CD4-positive, CD25-positive, alpha-beta regulatory T cell (primary cell): ENCODE data around the gene PIAS1. TPM values are rescaled to one million over a fixed set of nuclear protein-coding genes. Genes with fewer than 3 reads are reported as not detected.

Source experiments
- ATAC-seq, 2 donors: fragments of 150-1000 bp; cut with Tn5 transposase; one replicate each; pipeline ENCODE4 v1.10.0; 2021; ENCODE audit warnings: low read depth in 2 of 2, moderate number of reproducible peaks in 2 of 2, moderate library complexity in 1 of 2
- DNase-seq, 3 donors: peaks; one replicate each; pipeline versions ENCODE4 v3.0.0 to v3.0.0-alpha.2; 2012 to 2022; ENCODE audit warnings: mixed read lengths in 1 of 3
- H3K27ac ChIP-seq: one replicate; pipeline ENCODE4 v1.7.0; 2013; ENCODE audit warnings: mild to moderate bottlenecking, low read length; ENCODE audit not compliant: insufficient read depth, poor library complexity, severe bottlenecking
- H3K27me3 ChIP-seq: one replicate; pipeline ENCODE4 v1.7.0; 2013; ENCODE audit warnings: low read length; ENCODE audit not compliant: control insufficient read depth, insufficient read depth
- H3K36me3 ChIP-seq: one replicate; pipeline ENCODE4 v1.7.0; 2013; ENCODE audit warnings: mild to moderate bottlenecking, low read length, moderate library complexity; ENCODE audit not compliant: control insufficient read depth, insufficient read depth
- H3K4me1 ChIP-seq: 2 replicates; pipeline ENCODE4 v1.7.0; 2013; ENCODE audit warnings: mild to moderate bottlenecking, low read length; ENCODE audit not compliant: insufficient read depth, control insufficient read depth, poor library complexity, severe bottlenecking
- H3K4me3 ChIP-seq: one replicate; pipeline ENCODE4 v1.7.0; 2013; ENCODE audit warnings: low read depth, mild to moderate bottlenecking, low read length, moderate library complexity
- H3K9me3 ChIP-seq, 2 experiments: 1 replicate in 1 of 2; 2 replicates in 1 of 2; pipeline ENCODE4 v1.7.0; 2013; ENCODE audit warnings: low read length in 2 of 2, mild to moderate bottlenecking in 1 of 2, moderate library complexity in 1 of 2; ENCODE audit not compliant: control insufficient read depth in 2 of 2
- H3K27ac Mint-ChIP-seq, 3 donors: one replicate each; pipeline ENCODE4 v1.8.0; 2020 to 2022; ENCODE audit warnings: mild to moderate bottlenecking in 3 of 3, mixed read lengths in 3 of 3, moderate library complexity in 2 of 3
- H3K27me3 Mint-ChIP-seq: one replicate; pipeline ENCODE4 v1.8.0; 2022; ENCODE audit warnings: mild to moderate bottlenecking, mixed read lengths
- H3K36me3 Mint-ChIP-seq: one replicate; pipeline ENCODE4 v1.8.0; 2020; ENCODE audit warnings: mixed read lengths
- H3K4me1 Mint-ChIP-seq, 4 donors: one replicate each; pipeline ENCODE4 v1.8.0; 2020 to 2022; ENCODE audit warnings: mixed read lengths in 4 of 4, mild to moderate bottlenecking in 1 of 4
- H3K4me3 Mint-ChIP-seq, 4 donors: one replicate each; pipeline ENCODE4 v1.8.0; 2020 to 2022; ENCODE audit warnings: mild to moderate bottlenecking in 4 of 4, mixed read lengths in 4 of 4, moderate library complexity in 3 of 4
- H3K9me3 Mint-ChIP-seq, 7 donors: one replicate each; pipeline ENCODE4 v1.8.0; 2020 to 2022; ENCODE audit warnings: mixed read lengths in 7 of 7, mild to moderate bottlenecking in 3 of 7, moderate library complexity in 2 of 7
- polyA plus RNA-seq, 4 donors: library from polyadenylated mRNA; unstranded; fragments of 300-500 nt; fragmentation: Illumina TruSeq; gene quantifications; one replicate each; pipeline ENCODE4 v1.2.3, GENCODE V29; 2021
- total RNA-seq: library from RNA; stranded (reverse); gene quantifications from one replicate; pipeline ENCODE4 v1.2.3, GENCODE V29; 2022

Gene PIAS1
- total and polyA plus RNA-seq, 5 donors from 2014 or later: 102 to 156 (median 137) TPM

- Histone ChIP-seq H3K27ac (no peak overlapping the region), H3K4me1 (peaks cover 7% of the 10 kb centered on the region), H3K36me3 (peaks cover 24% of the 10 kb centered on the region), H3K9me3 (peaks cover 4 to 5% of the 10 kb centered on the region in 2 experiments), H3K27me3 (no peaks in the 10 kb centered on the region), H3K4me3 (no peak overlapping the region)
- Mint-ChIP-seq H3K27me3 (peaks cover 5% of the 10 kb centered on the region), H3K4me1 (peaks cover 43 to 73% (median 52%) of the 10 kb centered on the region in 4 donors), H3K4me3 (no peak overlapping the region), H3K27ac (no peak overlapping the region), H3K9me3 (peaks cover 0 to 5% (median 0%) of the 10 kb centered on the region in 7 donors), H3K36me3 (peaks cover 34% of the 10 kb centered on the region)
- ATAC-seq (no peak), DNase-seq (no peak)
Measured at GRCh38 chr15:68106656-68107055, 52.5 kb downstream of the PIAS1 start.

- H3K4me3 Mint-ChIP-seq: no peak overlapping the region
- peaks cover 8% of the 10 kb centered on the region for H3K4me1 ChIP-seq
- ATAC-seq (no peak), DNase-seq (no peak)
- peaks cover 5% of the 10 kb centered on the region for H3K27me3 Mint-ChIP-seq
- H3K9me3 Mint-ChIP-seq: peaks cover 0 to 5% (median 0%) of the 10 kb centered on the region in 7 donors
- peaks cover 4 to 5% of the 10 kb centered on the region in 2 experiments for H3K9me3 ChIP-seq
- no peak overlapping the region for H3K4me3 ChIP-seq
- no peak overlapping the region for H3K27ac Mint-ChIP-seq
- H3K27ac ChIP-seq: no peak overlapping the region
- H3K36me3 ChIP-seq: peaks cover 21% of the 10 kb centered on the region
- no peaks in the 10 kb centered on the region for H3K27me3 ChIP-seq
- H3K36me3 Mint-ChIP-seq: peaks cover 29% of the 10 kb centered on the region
- peaks cover 42 to 73% (median 52%) of the 10 kb centered on the region in 4 donors for H3K4me1 Mint-ChIP-seq
Measured at GRCh38 chr15:68107142-68107541, 53.0 kb downstream of the PIAS1 start.

GRCh38 chr15:68112706-68113105 lies 58.6 kb downstream of the PIAS1 start:
- Mint-ChIP-seq H3K36me3 (peaks cover 26% of the 10 kb centered on the region), H3K27ac (no peak overlapping the region), H3K27me3 (no peaks in the 10 kb centered on the region), H3K4me1 (peaks cover 55 to 87% (median 77%) of the 10 kb centered on the region in 4 donors), H3K9me3 (peaks cover 0 to 4% (median 0%) of the 10 kb centered on the region in 7 donors), H3K4me3 (peak overlapping the region in 2 of 4 donors; percentile 6 to 53)
- ATAC-seq (no peak), DNase-seq (no peak)
- no peaks in the 10 kb centered on the region for H3K27me3 ChIP-seq
- H3K4me1 ChIP-seq: peaks cover 23% of the 10 kb centered on the region
- H3K27ac ChIP-seq: no peak overlapping the region
- no peaks in the 10 kb centered on the region for H3K9me3 ChIP-seq
- H3K36me3 ChIP-seq: peaks cover 5% of the 10 kb centered on the region
- H3K4me3 ChIP-seq: peak overlapping the region; percentile 12

- Histone ChIP-seq H3K9me3 (no peaks in the 10 kb centered on the region), H3K27me3 (no peaks in the 10 kb centered on the region), H3K27ac (peak overlapping the region; percentile 11), H3K4me1 (peaks cover 23% of the 10 kb centered on the region), H3K4me3 (peak overlapping the region; percentile 88), H3K36me3 (peaks cover 7% of the 10 kb centered on the region)
- peaks cover 0 to 4% (median 0%) of the 10 kb centered on the region in 7 donors for H3K9me3 Mint-ChIP-seq
- peak overlapping the region in 3 of 4 donors; percentile 64 to 91 (median 79) for H3K4me3 Mint-ChIP-seq
- H3K4me1 Mint-ChIP-seq: peaks cover 54 to 86% (median 73%) of the 10 kb centered on the region in 4 donors
- H3K36me3 Mint-ChIP-seq: peaks cover 28% of the 10 kb centered on the region
- DNase-seq (no peak), ATAC-seq (no peak)
- no peaks in the 10 kb centered on the region for H3K27me3 Mint-ChIP-seq
- H3K27ac Mint-ChIP-seq: peak overlapping the region; percentile 39 to 63 (median 56)
Measured at GRCh38 chr15:68113273-68113672, 59.2 kb downstream of the PIAS1 start.

- peaks cover 23% of the 10 kb centered on the region for H3K4me1 ChIP-seq
- peaks cover 29% of the 10 kb centered on the region for H3K36me3 Mint-ChIP-seq
- no peaks in the 10 kb centered on the region for H3K27me3 Mint-ChIP-seq
- peaks cover 53 to 86% (median 73%) of the 10 kb centered on the region in 4 donors for H3K4me1 Mint-ChIP-seq
- no peaks in the 10 kb centered on the region for H3K27me3 ChIP-seq
- H3K27ac ChIP-seq: peak overlapping the region; percentile 60
- peak overlapping the region in 3 of 4 donors; percentile 8 to 91 (median 79) for H3K4me3 Mint-ChIP-seq
- no peak for DNase-seq
- no peaks in the 10 kb centered on the region for H3K9me3 ChIP-seq
- no peak for ATAC-seq
- peak overlapping the region in 2 of 3 donors; percentile 56 to 63 for H3K27ac Mint-ChIP-seq
- H3K4me3 ChIP-seq: peak overlapping the region; percentile 88
- H3K36me3 ChIP-seq: peaks cover 7% of the 10 kb centered on the region
- H3K9me3 Mint-ChIP-seq: peaks cover 0 to 4% (median 0%) of the 10 kb centered on the region in 7 donors
Measured at GRCh38 chr15:68113751-68114150, 59.6 kb downstream of the PIAS1 start.

DNA sequence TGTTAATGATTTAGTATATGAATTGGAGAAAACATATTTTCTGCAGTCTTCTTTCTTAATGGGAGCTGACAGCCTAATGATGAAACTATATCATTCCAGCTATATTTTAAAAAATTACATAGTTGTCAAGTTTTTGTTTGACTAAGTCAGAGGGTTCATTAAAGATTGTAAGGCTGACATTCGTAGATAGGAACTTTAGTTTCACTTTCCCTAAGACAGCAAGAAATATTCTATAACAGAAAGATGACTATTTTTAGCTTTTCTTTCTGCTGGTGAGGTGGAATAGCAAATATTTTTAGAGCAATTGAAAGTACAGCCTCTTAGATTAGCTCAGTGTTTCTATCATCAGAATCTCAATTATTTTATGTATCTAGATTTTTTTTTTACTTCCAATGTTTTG lies 60.2 kb downstream of the PIAS1 start:
- Mint-ChIP-seq H3K4me3 (peak overlapping the region; percentile 28 to 91 (median 79)), H3K4me1 (peaks cover 49 to 82% (median 69%) of the 10 kb centered on the region in 4 donors)
- H3K27ac ChIP-seq: peak overlapping the region; percentile 60

GRCh38 chr15:68114840-68115239 lies 60.7 kb downstream of the PIAS1 start:
- peak overlapping the region in 1 of 3 donors; percentile 78 for H3K27ac Mint-ChIP-seq

More for the DNA sequence above, 60.2 kb downstream of the PIAS1 start:
- Histone ChIP-seq H3K9me3 (no peaks in the 10 kb centered on the region), H3K36me3 (peaks cover 7% of the 10 kb centered on the region), H3K27me3 (no peaks in the 10 kb centered on the region), H3K4me1 (peaks cover 23% of the 10 kb centered on the region), H3K4me3 (peak overlapping the region; percentile 88)
- Mint-ChIP-seq H3K27me3 (no peaks in the 10 kb centered on the region), H3K36me3 (peaks cover 27% of the 10 kb centered on the region), H3K27ac (peak overlapping the region in 1 of 3 donors; percentile 78), H3K9me3 (peaks cover 0 to 4% (median 0%) of the 10 kb centered on the region in 7 donors)
- ATAC-seq (peak; percentile 46 to 52), DNase-seq (peak in 2 of 3 donors; percentile 10 to 50)

DNA sequence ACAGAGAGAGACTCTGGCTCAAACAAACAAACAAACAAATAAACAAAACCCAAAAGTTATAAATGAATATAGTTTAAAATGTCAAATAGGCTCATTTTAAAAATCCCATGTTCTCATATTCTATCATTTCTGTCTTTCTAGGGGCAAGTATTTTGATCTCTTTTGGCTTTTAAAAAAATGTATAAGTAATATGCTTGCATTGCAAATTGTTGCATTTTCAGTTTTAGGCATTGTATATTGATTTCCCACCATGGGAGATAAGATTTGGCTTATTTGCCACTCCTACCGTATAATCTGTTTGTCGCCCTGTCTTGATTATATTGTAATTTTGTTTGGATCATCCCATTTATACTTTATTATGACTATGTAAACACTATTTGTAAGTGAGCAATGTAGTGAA lies 70.6 kb downstream of the PIAS1 start:
- Mint-ChIP-seq H3K4me3 (no peak overlapping the region), H3K36me3 (peaks cover 41% of the 10 kb centered on the region), H3K27ac (no peak overlapping the region), H3K27me3 (no peaks in the 10 kb centered on the region), H3K4me1 (peaks cover 32 to 62% (median 38%) of the 10 kb centered on the region in 4 donors), H3K9me3 (peaks cover 0 to 5% (median 0%) of the 10 kb centered on the region in 7 donors)
- no peaks in the 10 kb centered on the region for H3K27me3 ChIP-seq
- peaks cover 17% of the 10 kb centered on the region for H3K36me3 ChIP-seq
- no peak overlapping the region for H3K27ac ChIP-seq
- no peak for DNase-seq
- no peak for ATAC-seq
- peaks cover 2% of the 10 kb centered on the region for H3K4me1 ChIP-seq
- H3K4me3 ChIP-seq: no peak overlapping the region
- no peaks in the 10 kb centered on the region for H3K9me3 ChIP-seq

More at GRCh38 chr15:68114840-68115239, 60.7 kb downstream of the PIAS1 start:
- Mint-ChIP-seq H3K4me1 (peaks cover 53 to 84% (median 72%) of the 10 kb centered on the region in 4 donors), H3K9me3 (peaks cover 0 to 4% (median 0%) of the 10 kb centered on the region in 7 donors), H3K36me3 (peaks cover 32% of the 10 kb centered on the region), H3K4me3 (peak overlapping the region; percentile 28 to 91 (median 79)), H3K27me3 (no peaks in the 10 kb centered on the region)
- Histone ChIP-seq H3K4me1 (peaks cover 23% of the 10 kb centered on the region), H3K27me3 (no peaks in the 10 kb centered on the region), H3K27ac (peak overlapping the region; percentile 60), H3K9me3 (no peaks in the 10 kb centered on the region), H3K4me3 (peak overlapping the region; percentile 88), H3K36me3 (peaks cover 8% of the 10 kb centered on the region)
- no peak for ATAC-seq
- DNase-seq: no peak
